CD1c-positive myeloid dendritic cell (primary cell): ENCODE results near the gene RER1.

ENCODE experiments used
- DNase-seq: peaks from one replicate; pipeline ENCODE4 v3.0.0-alpha.2; 2016; ENCODE audit errors: extremely low spot score

The RER1 gene

DNA sequence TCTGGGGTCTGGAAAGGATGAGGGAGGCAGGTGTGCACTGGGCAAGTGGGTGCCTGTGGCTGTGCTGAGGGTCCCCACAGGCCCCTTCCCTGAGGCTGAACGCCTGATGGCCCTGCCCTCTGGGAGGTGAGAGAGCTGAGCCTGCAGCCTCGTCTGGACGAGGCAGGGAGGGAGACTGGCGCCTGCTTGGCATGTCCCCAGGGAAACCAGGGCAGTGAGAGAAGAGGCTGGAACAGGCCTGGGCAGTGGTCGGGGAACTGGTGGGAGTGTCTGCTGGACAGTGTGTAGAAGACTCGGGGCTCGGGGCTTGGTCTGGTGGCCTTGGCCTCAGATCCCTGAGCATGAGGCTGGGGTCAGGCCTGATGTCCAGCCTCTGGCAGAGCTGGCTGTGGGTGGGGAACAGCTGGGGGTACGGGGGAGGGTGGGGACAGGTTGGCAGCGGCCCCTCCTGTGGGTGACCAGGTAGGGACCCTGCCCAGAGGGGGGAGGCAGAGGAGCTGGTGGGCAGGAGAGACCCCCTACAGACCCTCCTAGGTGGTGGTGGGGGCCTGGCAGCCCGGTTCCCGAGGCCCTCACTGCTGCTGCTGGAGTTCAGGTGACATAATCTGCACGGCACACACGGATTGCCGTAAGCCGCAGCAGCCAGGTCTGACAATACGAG, 53.7 kb downstream of the RER1 start:
- DNase-seq, result no peak

DNA sequence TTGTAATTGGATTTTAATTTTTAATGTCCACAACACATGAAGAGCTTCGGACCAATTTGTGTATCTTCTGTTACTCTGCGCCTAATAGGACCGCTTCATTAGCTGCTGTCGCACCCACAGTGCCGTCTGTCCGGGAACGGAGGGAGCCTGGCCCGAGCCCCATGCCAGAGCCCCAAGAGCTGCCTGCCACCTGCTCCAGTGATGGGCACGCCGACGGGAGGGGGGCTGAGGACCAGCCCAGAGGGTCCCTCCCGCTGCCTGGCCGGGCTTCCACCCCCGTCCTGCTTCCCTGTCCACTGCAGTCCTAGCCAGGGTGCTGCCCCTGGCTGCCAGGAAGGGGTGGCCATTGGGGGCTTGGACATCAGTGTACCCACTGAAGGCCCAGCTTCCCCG, 54.2 kb downstream of the RER1 start:
- no peak for DNase-seq

DNA sequence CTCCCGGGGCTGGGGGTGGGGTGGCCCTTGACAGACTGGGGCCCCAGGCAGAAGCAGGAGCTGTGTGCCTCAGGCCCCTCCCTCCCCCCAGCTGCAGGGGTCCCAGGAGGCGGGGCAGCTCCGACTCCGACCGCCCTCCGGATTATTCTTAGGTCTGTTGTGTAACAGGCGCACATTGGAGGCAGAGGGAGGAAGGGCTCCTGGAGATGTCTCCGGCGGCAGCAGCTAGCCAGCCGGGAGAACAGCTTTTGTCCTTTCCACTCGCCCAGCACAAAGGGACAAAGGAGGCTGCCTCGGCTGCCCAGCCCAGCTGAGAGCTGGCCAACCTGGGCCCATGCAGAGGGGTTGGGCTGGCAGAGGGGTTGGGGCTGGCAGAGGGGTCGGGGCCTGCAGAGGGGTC, 54.8 kb downstream of the RER1 start:
- no peak for DNase-seq

DNA sequence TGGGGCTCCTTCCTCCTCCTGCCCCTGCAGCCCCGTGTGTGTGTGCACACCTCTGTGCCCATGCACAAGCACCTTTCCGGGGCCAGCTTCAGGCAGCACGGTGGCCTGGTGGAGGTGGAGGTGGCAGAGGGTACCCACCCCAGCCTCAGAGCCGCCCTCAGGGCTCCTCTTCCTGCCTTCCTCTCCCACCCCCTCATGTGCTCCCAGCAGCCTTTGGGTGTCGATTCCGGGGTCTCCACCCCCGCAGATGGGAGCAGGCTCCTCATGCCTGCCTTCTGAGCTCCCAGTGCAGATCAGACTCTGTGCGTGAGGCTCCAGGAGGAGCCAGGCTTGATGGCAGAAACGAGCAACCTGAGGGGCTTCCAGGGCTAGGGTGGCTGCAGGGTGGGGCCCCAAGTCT, 55.2 kb downstream of the RER1 start:
- DNase-seq, result no peak

DNA sequence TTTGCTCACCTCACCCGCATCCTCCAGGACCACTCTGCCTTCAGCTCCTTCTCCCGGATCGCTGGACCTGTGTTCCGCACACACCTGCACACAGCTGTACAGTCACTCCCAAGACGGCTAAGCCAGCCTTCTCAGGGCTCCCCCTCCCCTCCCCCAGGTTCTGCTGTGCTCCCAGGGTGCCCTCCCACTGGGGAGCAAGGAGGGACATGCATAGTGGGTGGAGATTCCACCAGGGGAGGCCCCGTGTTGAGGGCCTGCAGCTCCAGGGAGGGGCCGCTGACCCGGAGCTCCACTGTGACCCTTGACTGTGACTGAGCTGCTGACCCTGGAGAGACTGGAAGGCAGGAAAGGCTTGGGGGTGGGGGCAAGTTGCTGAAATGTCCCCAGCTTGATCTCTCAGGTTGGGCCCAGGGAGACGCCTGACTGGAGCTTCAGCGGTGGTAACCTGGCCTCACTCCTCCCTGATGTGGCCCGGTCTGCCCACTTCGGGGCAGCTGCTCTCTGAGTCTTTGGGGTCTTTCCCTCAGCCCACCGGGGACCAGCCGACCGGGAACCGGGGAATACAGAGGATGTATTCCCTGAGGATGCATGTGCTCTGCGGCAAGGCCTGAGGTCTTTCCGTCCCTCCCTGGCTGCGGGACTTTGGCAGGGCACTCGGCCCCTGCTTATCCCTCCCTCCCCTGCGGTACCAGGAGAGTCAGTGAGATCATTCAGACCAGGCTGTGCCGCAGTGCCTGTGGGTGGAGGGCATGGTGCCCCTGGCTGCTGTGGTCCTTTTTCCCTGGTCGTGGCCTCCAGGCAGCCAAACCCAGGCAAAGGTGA, 55.8 kb downstream of the RER1 start:
- no peak for DNase-seq

DNA sequence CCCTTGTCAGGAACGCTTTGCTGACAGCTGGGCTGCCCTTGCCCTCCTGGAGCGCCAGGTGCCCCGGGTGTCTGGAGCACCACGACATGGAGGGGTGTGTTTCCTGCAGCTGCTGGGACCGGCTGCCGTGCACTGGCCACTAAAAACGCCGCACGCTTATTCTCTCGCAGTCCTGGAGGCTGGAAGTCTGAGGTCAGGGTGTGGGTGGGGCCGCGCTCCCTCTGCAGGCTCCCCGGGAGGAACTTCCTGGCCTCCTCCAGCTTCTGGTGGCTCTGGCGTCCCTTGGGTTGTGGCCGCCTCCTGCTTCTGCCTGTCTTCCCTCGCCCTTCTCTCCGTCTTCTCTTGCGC, 56.4 kb downstream of the RER1 start:
- no peak for DNase-seq

DNA sequence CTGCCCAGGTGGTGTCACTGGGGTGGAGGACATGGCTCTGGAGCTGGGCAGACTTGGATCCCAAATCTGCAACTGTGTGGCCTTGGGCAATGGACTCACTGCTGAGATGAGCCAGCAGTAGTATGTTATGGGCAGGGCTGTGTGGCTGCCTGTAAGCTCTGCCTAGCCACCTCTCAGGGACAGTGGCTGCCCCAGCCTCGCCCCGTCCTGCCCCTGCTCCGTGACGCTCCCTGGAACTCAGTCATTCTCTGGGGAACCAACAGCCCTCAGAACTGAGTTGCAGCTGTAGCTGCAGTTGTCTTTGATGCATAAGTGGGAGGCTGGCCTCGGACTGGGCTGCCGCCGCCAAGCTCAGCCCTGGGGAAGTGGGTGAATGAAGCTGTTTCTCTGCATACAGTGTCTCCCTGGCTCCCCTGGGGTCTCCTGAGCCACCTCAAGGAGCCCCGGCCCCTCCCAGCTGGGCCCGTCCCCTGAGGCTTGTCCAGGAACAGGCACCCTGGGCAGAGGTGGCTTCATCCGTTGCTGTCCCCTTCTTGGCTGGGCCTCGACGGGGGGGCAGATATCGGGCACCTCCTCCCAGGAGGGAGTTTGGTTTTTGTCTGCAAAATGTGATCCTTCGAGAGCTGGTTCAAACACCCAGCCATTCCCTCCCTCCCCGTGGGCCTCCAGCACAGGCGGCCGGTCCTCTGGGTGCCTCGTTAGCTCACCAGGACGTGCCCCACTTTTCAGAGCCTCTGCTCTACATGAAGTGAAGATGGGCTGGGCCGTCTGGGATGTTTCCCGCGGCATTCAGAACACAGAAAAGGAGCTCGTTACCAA, 58.2 kb downstream of the RER1 start:
- DNase-seq, result no peak

DNA sequence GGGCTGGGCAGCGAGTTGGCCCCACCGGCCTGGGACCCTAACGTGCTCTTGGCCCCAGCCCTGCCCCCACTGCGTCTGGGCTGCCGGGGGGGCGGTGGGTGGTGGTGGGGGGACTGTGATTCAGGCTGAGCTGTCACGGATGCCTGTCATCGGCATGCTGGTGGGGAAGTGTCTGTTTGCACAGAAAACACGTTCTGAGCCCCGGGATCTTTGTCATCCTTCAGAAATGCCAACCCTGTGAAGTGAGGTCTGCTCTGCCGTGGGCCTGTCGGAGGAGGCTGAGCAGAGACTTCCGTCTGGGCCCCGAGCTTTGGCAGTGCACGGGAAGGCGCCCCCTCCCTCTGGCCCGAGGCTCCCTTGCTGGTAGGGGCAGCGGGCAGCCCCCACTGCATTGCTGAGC, 60.1 kb downstream of the RER1 start:
- DNase-seq, result no peak

DNA sequence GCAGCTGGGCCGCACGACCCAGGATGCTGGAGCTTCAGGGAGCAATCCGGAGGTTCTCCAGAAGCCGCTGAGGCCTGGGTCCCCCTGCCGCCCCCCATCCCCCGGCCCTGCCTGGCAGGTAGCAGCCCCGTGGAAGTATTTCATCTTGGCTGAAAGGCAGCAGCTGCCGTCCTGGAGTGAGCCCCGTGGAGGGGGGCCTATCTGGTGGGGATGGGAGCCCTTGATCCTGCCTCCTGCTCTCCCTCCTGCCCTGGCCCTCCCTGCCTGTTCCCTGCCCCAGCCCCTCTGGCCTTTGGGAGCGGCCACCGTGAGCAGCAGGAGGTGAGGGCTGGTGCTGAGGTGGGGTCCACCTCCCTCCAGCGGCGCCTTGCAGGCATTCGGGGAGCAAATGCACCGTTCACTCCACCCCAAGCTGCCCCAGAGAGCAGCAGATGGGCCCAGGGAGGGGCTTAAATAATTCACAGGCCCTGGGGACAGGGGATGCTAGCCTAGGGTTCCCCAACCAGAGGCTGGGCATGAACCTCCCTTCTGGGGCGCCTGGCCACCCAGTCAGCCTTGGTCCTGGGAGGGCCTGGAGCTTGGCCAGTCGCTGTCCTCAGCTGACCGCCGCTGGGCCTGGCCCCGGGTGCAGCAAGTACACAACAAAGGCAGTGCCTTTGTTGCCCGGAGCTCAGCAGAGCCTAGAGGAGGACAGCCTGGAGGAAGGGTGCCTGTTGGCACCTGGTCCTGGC, 60.7 kb downstream of the RER1 start:
- no peak for DNase-seq

DNA sequence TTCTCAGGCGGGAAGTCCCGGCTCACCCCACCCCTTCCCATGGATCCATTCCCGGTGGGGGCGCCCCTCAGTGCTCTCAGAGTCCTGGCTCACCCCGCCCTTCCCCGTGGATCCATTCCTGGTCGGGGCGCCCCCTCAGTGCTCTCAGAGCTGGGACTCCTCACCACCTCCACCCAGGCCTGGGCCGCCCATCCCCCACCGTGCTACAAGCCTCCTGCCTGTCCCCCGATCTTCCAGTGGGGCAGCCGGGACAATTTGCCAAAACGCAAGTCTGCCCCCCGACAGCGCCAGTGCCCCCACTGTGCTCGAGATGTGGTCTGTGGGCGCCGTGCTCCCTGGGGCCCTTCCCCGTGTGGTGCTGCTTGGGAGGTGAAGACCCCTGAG, 61.3 kb downstream of the RER1 start:
- DNase-seq, result no peak

DNA sequence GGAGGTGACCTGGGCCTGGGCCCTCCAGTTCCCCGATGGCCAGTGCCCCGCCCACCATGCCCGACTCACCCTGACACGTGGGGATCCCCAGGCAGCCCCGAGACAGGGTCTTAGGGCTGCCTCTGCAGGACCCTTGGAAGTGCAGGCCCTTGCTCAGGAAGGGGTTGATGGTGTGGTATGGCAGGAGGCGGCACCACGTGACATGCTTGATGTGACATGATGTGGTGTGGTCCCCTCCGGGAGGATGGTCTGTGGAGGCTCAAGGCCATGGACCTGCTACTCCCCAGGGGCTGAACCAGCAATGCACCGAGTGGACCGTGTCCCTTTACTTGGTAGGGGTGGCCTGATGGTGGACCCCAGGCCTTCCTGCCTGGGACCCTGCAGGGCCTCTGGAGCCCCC, 62.6 kb downstream of the RER1 start:
- DNase-seq, result no peak
